Fibroblast of villous mesenchyme (primary cell): ENCODE data around the gene TSPAN2. TPM values are rescaled to one million over a fixed set of nuclear protein-coding genes. Genes with fewer than 3 reads are reported as not detected.

Experiments
- DNase-seq: peaks from one replicate; pipeline ENCODE4 v3.0.0-alpha.2; 2010; ENCODE audit warnings: low read depth
- H3K4me3 ChIP-seq: 2 replicates; pipeline ENCODE4 v1.5.1; 2011; ENCODE audit warnings: low read depth, mild to moderate bottlenecking, low read length
- CTCF ChIP-seq: IDR thresholded peaks from 2 replicates; pipeline ENCODE4 v1.5.1; 2012; ENCODE audit warnings: low read depth, mild to moderate bottlenecking, low read length; ENCODE audit not compliant: insufficient read depth
- total RNA-seq: library from RNA; depleted of rRNA; stranded (reverse); fragments of >200 nt; gene quantifications from 2 replicates; pipeline ENCODE4 v1.2.3, GENCODE V29; 2012

The TSPAN2 gene
- total RNA-seq, 1 donor: under 0.01 TPM

GRCh38 chr1:115134850-115135480 lies 45.7 kb upstream of the TSPAN2 start:
- no peak overlapping the region for H3K4me3 ChIP-seq
- DNase-seq: peak; percentile 34
- no peak for TF ChIP-seq CTCF

GRCh38 chr1:115134231-115134630 lies 44.9 kb upstream of the TSPAN2 start:
- DNase-seq: no peak
- no peak for TF ChIP-seq CTCF
- H3K4me3 ChIP-seq: no peak overlapping the region

- peak; percentile 73 for DNase-seq
- TF ChIP-seq CTCF: no peak
- no peak overlapping the region for H3K4me3 ChIP-seq
Observed at GRCh38 chr1:115133440-115133839, 44.1 kb upstream of the TSPAN2 start.

- no peak for TF ChIP-seq CTCF
- H3K4me3 ChIP-seq: no peak overlapping the region
- no peak for DNase-seq
Observed at GRCh38 chr1:115130786-115131185, 41.5 kb upstream of the TSPAN2 start.

- no peak for DNase-seq
- no peak overlapping the region for H3K4me3 ChIP-seq
- TF ChIP-seq CTCF: no peak
Observed at GRCh38 chr1:115129071-115129640, 39.9 kb upstream of the TSPAN2 start.

GRCh38 chr1:115127539-115127938 lies 38.2 kb upstream of the TSPAN2 start:
- no peak for DNase-seq
- H3K4me3 ChIP-seq: no peak overlapping the region
- no peak for TF ChIP-seq CTCF

GRCh38 chr1:115126516-115126915 lies 37.2 kb upstream of the TSPAN2 start:
- TF ChIP-seq CTCF: no peak
- H3K4me3 ChIP-seq: no peak overlapping the region
- DNase-seq: no peak
